CD4-positive, alpha-beta T cell treated with Interleukin-1 beta for 1 hour (primary cell): ENCODE results near the gene GP1BA.

Source experiments
- DNase-seq, 2 donors: peaks; one replicate each; pipeline ENCODE4 v3.0.0-alpha.2; 2020 to 2022

The GP1BA gene

GRCh38 chr17:4951486-4951885 lies 19.4 kb downstream of the GP1BA start:
- DNase-seq: no peak

GRCh38 chr17:4953451-4953961 lies 21.4 kb downstream of the GP1BA start:
- no peak for DNase-seq

GRCh38 chr17:4955091-4955490 lies 23.0 kb downstream of the GP1BA start:
- DNase-seq: no peak

GRCh38 chr17:4956493-4957061 lies 24.5 kb downstream of the GP1BA start:
- DNase-seq: peak; percentile 44 to 52

- no peak for DNase-seq
Measured at GRCh38 chr17:4958102-4958501, 26.0 kb downstream of the GP1BA start.

- no peak for DNase-seq
Measured at GRCh38 chr17:4959261-4959965, 27.3 kb downstream of the GP1BA start.

- DNase-seq: no peak
Measured at GRCh38 chr17:4960279-4960922, 28.3 kb downstream of the GP1BA start.

GRCh38 chr17:4965311-4965986 lies 33.4 kb downstream of the GP1BA start:
- no peak for DNase-seq

GRCh38 chr17:4966844-4967538 lies 34.9 kb downstream of the GP1BA start:
- DNase-seq: peak; percentile 98 to 99

- DNase-seq: peak; percentile 94 to 96
Measured at GRCh38 chr17:4967539-4968485, 35.7 kb downstream of the GP1BA start, which contains the start of gene SPAG7. Gene SPAG7, minus strand, starts transcription at chr17:4967817. Its CDS starts 13 bp downstream, at chr17:4967804.

GRCh38 chr17:4968486-4969046 lies 36.5 kb downstream of the GP1BA start:
- no peak for DNase-seq

GRCh38 chr17:4969047-4969550 lies 37.0 kb downstream of the GP1BA start:
- no peak for DNase-seq

GRCh38 chr17:4969551-4970173 lies 37.6 kb downstream of the GP1BA start:
- no peak for DNase-seq

- no peak for DNase-seq
Measured at GRCh38 chr17:4970273-4970672, 38.2 kb downstream of the GP1BA start.

- no peak for DNase-seq
Measured at GRCh38 chr17:4971826-4972225, 39.7 kb downstream of the GP1BA start.

- no peak for DNase-seq
Measured at GRCh38 chr17:4972322-4972721, 40.2 kb downstream of the GP1BA start.

GRCh38 chr17:4972752-4973151 lies 40.7 kb downstream of the GP1BA start:
- no peak for DNase-seq

- no peak for DNase-seq
Measured at GRCh38 chr17:4973256-4974114, 41.4 kb downstream of the GP1BA start.

GRCh38 chr17:4974115-4974670 lies 42.1 kb downstream of the GP1BA start:
- no peak for DNase-seq
